AG08396 (cell line): ENCODE data around the gene EIF1B.
A peak's percentile ranks its signal among the peaks of the same experiment; 100 is the strongest.

Experiments
- DNase-seq: peaks from one replicate; pipeline ENCODE4 v3.0.0; 2012; ENCODE audit warnings: low spot score, mixed read lengths

Gene EIF1B

DNA sequence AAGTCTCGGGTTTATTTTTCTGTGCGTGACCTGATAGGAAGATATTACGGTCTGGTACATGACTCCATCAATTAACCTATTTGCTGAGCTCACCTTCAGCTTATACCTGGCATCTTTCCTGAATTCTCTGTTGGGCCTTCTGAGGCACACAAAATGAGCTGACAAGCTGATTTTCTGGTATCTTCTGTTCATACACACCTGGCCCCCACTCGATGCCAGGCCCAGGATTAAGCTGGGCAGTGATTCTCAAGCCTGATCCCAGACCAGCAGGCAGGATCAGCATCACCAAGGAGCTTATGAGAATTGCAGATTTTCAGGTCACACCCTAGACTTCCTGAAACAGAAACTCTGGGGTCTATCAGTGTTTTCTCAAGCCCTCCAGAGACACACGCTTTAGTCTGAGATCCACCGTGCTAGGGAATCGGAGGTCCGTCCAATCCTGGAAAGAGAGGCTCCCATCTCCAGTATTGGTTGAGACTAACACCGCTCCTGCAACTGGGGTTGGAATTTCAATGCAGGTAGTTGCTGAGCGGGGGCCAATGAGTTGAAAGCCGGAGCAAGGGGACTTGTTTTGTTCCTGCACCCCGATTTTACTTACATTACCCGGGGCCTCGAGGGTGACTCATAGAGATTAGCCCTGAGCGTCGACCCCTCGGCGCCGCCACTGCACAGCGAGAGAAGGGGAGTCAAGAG lies 636 bp upstream of the EIF1B start:
- DNase-seq = no peak

- DNase-seq = peak; percentile 35
Observed at GRCh38 chr3:40309925-40310695, 603 bp downstream of the EIF1B start.

DNA sequence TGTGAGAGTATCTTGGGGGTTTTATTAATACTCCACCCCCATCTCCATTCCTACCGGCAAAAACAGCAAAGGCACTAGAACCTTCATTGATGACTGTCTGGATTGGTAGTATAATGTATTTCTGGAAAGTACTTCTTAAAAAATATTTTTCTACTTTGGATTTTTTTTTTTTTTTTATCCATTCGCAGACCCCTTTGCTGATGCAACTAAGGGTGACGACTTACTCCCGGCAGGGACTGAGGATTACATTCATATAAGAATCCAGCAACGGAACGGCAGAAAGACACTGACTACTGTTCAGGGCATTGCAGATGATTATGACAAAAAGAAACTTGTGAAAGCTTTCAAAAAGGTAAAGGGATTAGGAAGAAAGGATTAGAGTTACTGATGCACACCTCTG lies 1.2 kb downstream of the EIF1B start:
- DNase-seq = peak; percentile 24

DNA sequence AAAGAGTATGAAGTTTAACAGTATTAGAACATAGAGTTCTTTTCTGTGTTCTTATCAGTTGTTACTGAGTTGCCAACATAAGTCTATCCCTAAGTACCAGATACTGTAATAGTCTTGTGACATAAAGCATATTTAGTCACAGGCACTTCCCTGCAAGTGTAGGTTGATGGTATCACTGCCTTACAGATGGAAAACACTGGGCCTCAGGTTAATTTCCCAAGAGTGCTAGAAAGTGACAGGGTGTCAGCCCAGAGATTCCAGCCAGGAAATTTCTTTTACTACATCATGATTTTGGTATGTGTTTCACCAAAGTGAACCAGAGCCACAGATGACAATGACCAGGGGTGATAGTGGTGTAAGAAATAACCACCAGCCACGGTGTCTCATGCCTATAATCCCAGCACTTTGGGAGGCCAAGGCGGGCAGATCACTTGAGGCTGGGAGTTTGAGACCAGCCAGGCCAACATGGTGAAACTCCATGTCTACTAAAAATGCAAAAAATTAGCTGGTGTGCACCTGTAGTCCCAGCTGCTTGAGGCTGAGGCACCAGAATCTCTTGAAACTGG lies 3.2 kb downstream of the EIF1B start:
- peak; percentile 12 for DNase-seq

DNA sequence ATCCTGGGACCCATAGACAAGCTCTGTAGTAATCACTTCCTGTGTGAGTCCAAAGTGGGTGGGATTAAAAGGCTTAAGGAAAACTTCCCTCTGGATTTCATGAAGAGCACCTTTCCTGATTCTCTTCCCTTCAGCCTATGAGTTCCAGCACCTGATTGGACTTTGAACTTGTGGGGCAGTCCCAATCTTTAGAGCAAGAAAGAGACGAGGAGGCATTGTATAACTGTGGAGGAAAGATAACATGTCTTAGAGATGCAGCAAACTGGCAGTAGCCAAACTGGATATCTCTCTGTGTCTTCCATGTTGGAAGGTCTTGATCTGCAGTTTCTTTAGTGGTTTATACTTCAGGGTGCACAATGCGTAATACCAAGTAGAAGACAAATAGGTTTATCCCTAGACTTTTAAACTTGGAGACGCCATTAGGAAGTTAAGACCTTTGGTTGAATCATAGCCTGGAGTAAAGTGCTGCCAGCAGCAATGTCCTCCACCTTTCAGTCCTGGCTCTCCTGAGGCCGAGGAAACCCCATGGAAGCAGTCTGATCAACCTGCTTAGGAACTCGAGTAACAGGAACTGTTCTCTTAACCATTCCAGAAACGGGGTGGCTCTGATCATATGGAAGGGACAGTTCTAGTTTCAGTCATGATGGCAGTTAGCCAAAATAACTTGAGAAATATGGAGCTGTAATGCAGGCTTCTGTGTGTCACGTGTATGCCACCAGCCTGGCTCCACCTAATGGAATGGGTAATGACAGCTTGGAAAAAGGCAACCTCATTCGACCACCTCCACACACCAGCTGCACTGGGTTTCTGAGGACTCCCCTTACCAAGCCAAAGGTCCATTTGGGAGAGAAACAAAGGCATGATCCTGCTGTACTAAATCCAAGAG lies 4.7 kb downstream of the EIF1B start:
- DNase-seq = no peak

DNA sequence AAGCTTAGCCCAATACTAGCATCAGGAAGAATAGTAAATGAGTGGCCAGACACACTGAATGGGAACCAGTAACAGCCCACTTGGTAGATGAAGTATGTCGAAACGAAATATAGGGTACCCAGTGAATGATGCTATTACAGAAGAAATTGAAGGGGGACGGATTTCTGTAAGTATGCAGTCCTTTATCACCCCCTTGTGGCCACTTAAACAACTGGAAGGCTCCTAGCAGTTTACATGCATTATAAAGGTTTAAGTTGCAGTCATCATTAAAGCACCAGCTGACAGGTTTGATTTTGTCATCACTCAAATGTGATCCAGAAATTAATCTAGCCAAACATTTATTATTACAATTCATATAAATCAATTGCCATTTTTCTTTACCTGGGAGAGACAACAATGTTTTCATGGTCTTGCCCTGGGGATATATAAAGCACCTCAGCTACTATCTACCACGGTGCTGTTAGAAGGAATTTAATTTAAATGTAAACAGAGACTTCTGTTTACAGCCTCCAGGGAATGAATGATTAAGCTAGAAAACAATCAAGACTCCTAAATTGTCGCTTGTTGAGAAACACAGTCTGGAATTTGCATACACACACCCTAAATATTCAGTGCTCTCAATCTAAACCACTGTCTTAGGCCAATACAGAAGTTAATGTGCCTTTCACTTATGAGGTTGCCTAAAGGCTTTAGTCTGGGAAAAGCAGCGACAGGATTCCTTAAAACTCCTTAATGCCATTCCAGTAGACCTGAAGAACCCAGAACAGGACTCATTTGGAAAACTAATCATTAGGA lies 7.8 kb downstream of the EIF1B start:
- peak; percentile 36 for DNase-seq

- no peak for DNase-seq
Observed at GRCh38 chr3:40321818-40322217, 12.3 kb downstream of the EIF1B start.

DNA sequence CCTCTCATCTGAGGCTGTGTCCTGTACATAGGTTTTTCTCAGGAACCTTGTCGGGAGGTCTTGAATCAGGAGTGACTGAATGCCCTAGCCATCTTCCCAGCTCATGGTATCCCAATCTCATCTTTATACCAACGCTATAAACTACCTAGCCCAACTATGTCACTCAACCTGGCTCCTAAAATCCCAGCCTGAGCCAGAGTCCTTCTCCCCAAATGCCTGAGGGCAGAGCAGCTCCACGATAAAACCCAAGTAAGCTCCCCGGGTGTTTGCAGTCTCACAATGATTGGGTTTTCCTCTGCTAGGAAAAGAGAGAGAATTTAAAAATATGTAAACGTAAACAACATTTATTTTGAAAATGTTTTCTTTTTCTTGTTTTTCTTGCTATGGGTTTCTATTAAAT lies 14.4 kb downstream of the EIF1B start:
- no peak for DNase-seq

DNA sequence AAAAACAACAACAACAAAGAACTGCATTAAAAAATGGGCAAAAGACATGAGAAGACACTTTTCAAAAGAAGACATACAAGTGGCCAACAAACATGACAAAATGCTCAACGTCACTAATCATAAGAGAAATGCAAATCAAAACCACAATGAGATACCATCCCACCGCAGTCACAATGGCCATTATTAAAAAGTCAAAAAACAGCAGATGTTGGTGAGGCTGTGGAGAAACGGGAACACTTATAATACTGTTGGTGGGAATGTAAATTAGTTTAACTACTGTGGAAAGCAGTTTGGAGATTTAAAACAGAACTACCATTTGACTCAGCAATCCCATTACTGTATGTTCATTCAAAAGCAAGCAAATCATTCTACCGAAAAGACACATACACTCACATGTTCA lies 15.1 kb downstream of the EIF1B start:
- no peak for DNase-seq

DNA sequence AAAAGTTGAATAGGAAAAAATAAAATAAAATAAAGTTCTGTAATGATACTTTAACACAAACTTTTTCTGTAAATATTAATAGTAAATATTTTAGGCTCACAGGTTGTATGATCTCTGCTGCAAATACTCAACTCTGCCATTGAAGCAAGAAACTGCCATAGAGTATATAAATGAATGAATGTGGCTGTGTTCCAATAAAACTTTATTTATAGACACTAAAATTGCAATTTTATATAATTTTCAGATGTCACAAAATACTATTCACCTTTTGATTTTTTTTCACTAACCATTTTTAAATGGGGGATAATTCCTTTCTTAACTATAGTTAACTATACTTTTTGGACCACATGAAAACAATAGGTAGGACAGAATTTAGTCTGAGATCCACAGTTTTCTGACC lies 16.0 kb downstream of the EIF1B start:
- DNase-seq = no peak

GRCh38 chr3:40328374-40328773 lies 18.9 kb downstream of the EIF1B start:
- no peak for DNase-seq

- DNase-seq = no peak
Observed at GRCh38 chr3:40329071-40329470, 19.6 kb downstream of the EIF1B start.

DNA sequence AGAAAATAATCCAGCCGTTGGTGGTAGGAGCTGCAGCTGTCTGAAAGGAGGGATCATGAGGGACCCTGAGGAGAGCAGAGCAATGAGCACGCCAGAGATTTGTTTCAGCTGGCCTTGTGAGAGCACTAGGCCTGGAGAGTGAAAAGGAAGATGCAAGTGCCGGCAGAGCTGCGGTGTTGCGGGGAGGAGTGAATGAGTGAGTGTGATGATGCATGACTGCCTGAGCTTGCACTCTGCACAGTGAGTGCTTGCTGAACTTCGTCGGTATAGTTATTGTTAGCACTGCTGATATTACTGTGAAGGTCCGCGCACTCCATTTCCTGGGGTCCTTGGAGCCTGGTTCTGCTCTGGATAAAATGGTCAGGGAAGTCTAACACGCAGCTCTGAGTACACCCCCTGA lies 23.2 kb downstream of the EIF1B start:
- DNase-seq = no peak

- no peak for DNase-seq
Observed at GRCh38 chr3:40333416-40333815, 23.9 kb downstream of the EIF1B start.

DNA sequence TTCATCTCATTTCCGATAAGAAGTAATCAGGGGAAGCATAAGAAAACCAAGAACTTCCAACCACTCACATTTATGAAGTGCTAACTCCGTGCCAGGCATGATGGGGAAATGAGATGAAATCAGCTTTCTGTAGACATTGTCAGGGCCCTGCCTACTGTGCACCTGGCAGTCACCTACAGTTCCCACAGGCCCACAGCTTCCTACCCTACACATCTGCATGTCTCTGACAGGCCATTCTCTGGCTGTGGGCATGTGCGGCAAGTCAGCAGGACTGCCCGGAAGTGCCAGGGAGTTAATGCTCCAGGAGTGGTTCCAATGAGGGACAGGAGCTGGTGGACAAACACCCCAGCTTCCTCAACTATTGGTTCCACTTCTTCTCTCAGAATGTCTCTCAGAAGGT lies 24.3 kb downstream of the EIF1B start:
- no peak for DNase-seq

- DNase-seq = no peak
Observed at GRCh38 chr3:40336101-40336500, 26.6 kb downstream of the EIF1B start.

GRCh38 chr3:40336511-40337135 lies 27.1 kb downstream of the EIF1B start:
- no peak for DNase-seq

DNA sequence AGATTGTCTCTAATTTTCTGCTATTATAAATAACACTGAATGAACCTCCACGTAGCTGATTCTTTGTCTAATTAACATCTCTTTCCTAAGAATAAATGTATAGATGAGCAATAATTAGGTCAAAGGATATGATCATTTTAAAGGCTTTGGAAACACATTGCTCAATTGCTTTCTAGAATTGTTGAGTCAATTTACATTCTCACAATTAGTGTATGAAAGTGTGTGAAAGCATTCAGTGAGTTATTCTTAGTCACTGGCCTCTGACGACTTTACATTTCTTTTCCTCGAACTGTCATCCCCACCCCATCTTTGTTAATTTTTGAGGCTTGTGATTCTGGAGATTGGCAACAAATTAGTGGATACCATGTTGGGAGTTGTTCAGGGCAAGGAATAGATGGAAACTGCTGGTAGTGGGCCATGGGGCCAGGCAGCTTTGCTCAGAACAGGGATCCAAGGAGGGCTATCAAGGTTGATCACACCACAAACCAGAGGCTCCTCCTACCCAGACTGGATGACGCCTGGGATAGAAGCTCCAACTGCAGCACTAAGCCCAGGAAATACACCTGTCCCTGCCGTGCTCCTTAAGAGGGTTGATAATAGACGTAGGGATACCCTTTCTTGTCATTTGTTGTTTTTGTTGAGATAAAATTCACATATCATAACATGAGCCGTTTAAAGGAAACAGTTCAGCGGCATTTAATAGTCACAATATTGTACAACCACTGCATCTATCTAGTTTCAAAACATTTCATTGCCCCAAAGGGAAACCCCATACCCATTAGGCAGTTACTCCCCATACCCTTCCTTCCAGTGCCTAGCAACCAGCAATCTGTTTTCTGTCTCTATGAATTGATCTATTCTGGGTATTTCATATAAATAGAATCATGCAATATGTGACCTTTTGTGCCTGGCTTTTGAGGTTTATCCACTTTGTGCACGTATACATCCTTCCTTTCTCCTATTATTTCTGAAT lies 27.9 kb downstream of the EIF1B start:
- no peak for DNase-seq

- no peak for DNase-seq
Observed at GRCh38 chr3:40339871-40340270, 30.4 kb downstream of the EIF1B start.
